CD14-positive monocyte (primary cell): ENCODE data around the gene C11orf71. TPM values are rescaled to one million over a fixed set of nuclear protein-coding genes. Genes with fewer than 3 reads are reported as not detected.

ENCODE experiments used
- DNase-seq, 3 donors: peaks; one replicate each; pipeline ENCODE4 v3.0.0-alpha.2; 2011 to 2022
- H2AFZ ChIP-seq: 2 replicates; pipeline ENCODE4 v1.6.0; 2012; ENCODE audit warnings: mild to moderate bottlenecking, low read depth, low read length, inconsistent platforms; ENCODE audit not compliant: insufficient read depth, poor library complexity, severe bottlenecking
- H3K27ac ChIP-seq, 2 donors: 1 replicate in 1 of 2; 2 replicates in 1 of 2; pipeline ENCODE4 v1.5.1; 2012 to 2013; ENCODE audit warnings: low read length in 2 of 2, control low read depth in 1 of 2, inconsistent platforms in 1 of 2, low read depth in 1 of 2, mild to moderate bottlenecking in 1 of 2
- H3K27me3 ChIP-seq, 2 donors: one replicate each; pipeline versions ENCODE4 v1.6.0 to v1.6.1; 2011 to 2013; ENCODE audit warnings: low read length in 2 of 2; ENCODE audit not compliant: control insufficient read depth in 2 of 2, insufficient read depth in 2 of 2
- H3K36me3 ChIP-seq, 2 donors: replicated peaks in 1 of 2; 1 replicate in 1 of 2; 2 replicates in 1 of 2; pipeline versions ENCODE4 v1.5.1 to v1.6.1; 2012 to 2013; ENCODE audit warnings: low read length in 2 of 2, control low read depth in 1 of 2, inconsistent platforms in 1 of 2, mild to moderate bottlenecking in 1 of 2; ENCODE audit not compliant: insufficient read depth in 2 of 2, control insufficient read depth in 1 of 2
- H3K4me1 ChIP-seq, 2 donors: 1 replicate in 1 of 2; 2 replicates in 1 of 2; pipeline versions ENCODE4 v1.5.1 to v1.6.1; 2012 to 2013; ENCODE audit warnings: low read length in 2 of 2, control low read depth in 1 of 2, inconsistent platforms in 1 of 2, mild to moderate bottlenecking in 1 of 2, moderate library complexity in 1 of 2; ENCODE audit not compliant: insufficient read depth in 2 of 2, control insufficient read depth in 1 of 2
- H3K4me2 ChIP-seq: replicated peaks from 2 replicates; pipeline ENCODE3; 2012; ENCODE audit warnings: low read length, moderate library complexity, mild to moderate bottlenecking; ENCODE audit not compliant: poor library complexity, severe bottlenecking; ENCODE audit errors: extremely low read depth
- H3K4me3 ChIP-seq, 3 experiments: fragments of 200-600 bp in 1 of 3; sonication (generic) in 1 of 3; replicated peaks in 1 of 3; 1 replicate in 2 of 3; 2 replicates in 1 of 3; pipeline ENCODE4 v1.5.1; 2011 to 2013; ENCODE audit warnings: low read length in 3 of 3, mild to moderate bottlenecking in 3 of 3, control low read depth in 2 of 3, low read depth in 2 of 3, inconsistent platforms in 1 of 3, moderate library complexity in 1 of 3
- H3K79me2 ChIP-seq: 2 replicates; pipeline ENCODE4 v1.6.0; 2012; ENCODE audit warnings: mild to moderate bottlenecking, control low read depth, inconsistent platforms, low read length, moderate library complexity; ENCODE audit not compliant: insufficient read depth
- H3K9ac ChIP-seq: 2 replicates; pipeline ENCODE4 v1.6.0; 2017; ENCODE audit warnings: low read length, mild to moderate bottlenecking; ENCODE audit not compliant: insufficient read depth, poor library complexity, severe bottlenecking
- H3K9me3 ChIP-seq, 2 donors: replicated peaks in 1 of 2; 1 replicate in 1 of 2; 2 replicates in 1 of 2; pipeline versions ENCODE4 v1.5.1 to v1.6.1; 2012 to 2013; ENCODE audit warnings: low read length in 2 of 2, control low read depth in 1 of 2; ENCODE audit not compliant: control insufficient read depth in 1 of 2, insufficient read depth in 1 of 2
- H4K20me1 ChIP-seq: 2 replicates; pipeline ENCODE4 v1.6.0; 2012; ENCODE audit warnings: mild to moderate bottlenecking, low read length, control low read depth, moderate library complexity; ENCODE audit not compliant: insufficient read depth
- H3K27ac Mint-ChIP-seq, 7 donors: one replicate each; pipeline ENCODE4 v1.8.0; 2020; ENCODE audit warnings: mild to moderate bottlenecking in 7 of 7, mixed read lengths in 7 of 7, moderate library complexity in 6 of 7, inconsistent platforms in 2 of 7
- H3K27me3 Mint-ChIP-seq, 3 donors: one replicate each; pipeline ENCODE4 v1.8.0; 2021 to 2022; ENCODE audit warnings: low read depth in 3 of 3, mild to moderate bottlenecking in 3 of 3, mixed read lengths in 3 of 3, moderate library complexity in 3 of 3, inconsistent platforms in 1 of 3
- H3K36me3 Mint-ChIP-seq, 2 donors: one replicate each; pipeline ENCODE4 v1.8.0; 2020; ENCODE audit warnings: mixed read lengths in 2 of 2, inconsistent platforms in 1 of 2, mild to moderate bottlenecking in 1 of 2
- H3K4me1 Mint-ChIP-seq: one replicate; pipeline ENCODE4 v1.8.0; 2020; ENCODE audit warnings: mild to moderate bottlenecking, mixed read lengths
- H3K4me3 Mint-ChIP-seq, 2 donors: one replicate each; pipeline ENCODE4 v1.8.0; 2020; ENCODE audit warnings: mild to moderate bottlenecking in 2 of 2, mixed read lengths in 2 of 2, moderate library complexity in 1 of 2
- H3K9me3 Mint-ChIP-seq, 7 donors: one replicate each; pipeline ENCODE4 v1.8.0; 2020 to 2022; ENCODE audit warnings: mixed read lengths in 7 of 7, mild to moderate bottlenecking in 6 of 7, moderate library complexity in 6 of 7, inconsistent platforms in 2 of 7
- CTCF ChIP-seq: fragments of 200-600 bp; IDR thresholded peaks from one replicate; pipeline ENCODE4 v1.8.0; 2022; ENCODE audit warnings: antibody characterized with exemption, mild to moderate bottlenecking
- WGBS: methylation state at CpG from one replicate; pipeline ENCODE4 v1.1.5; 2013; ENCODE audit warnings: missing lambda C conversion rate; ENCODE audit not compliant: insufficient coverage; 5-methylcytosine and 5-hydroxymethylcytosine counted together
- intact Hi-C, 2 donors: fragments of 100-400 bp; cut with micrococcal nuclease; formaldehyde crosslinking; loops; one replicate each; pipeline versions ENCODE4 v1.15.0 to v1.15.1; 2023
- polyA plus RNA-seq, 3 donors: library from polyadenylated mRNA; depleted of rRNA in 1 of 3; unstranded in 2 of 3; stranded (reverse) in 1 of 3; fragments of 300-500 nt in 2 of 3; fragments of >200 nt in 1 of 3; fragmentation: Illumina TruSeq in 2 of 3; gene quantifications; 1 replicate in 2 of 3; 2 replicates in 1 of 3; pipeline ENCODE4 v1.2.3, GENCODE V29; 2012 to 2021

The C11orf71 gene
- polyA plus RNA-seq, 3 donors, result 9.3 to 23.0 (median 14.2) TPM

- no peak for DNase-seq
- no peak overlapping the region for H3K27ac ChIP-seq
- H3K4me3 ChIP-seq, result no peak overlapping the region
- no peaks in the 10 kb centered on the region for H3K9me3 ChIP-seq
- WGBS, result no CpG with 5 or more reads among the region's 1 CpG
- H3K4me1 ChIP-seq, result no peaks in the 10 kb centered on the region
- no peaks in the 10 kb centered on the region for H3K79me2 ChIP-seq
- no peak overlapping the region for H3K9ac ChIP-seq
- peaks cover 1 to 3% (median 3%) of the 10 kb centered on the region in 3 donors for H3K27me3 Mint-ChIP-seq
- H4K20me1 ChIP-seq, result no peaks in the 10 kb centered on the region
- H3K4me2 ChIP-seq, result no peak overlapping the region
- peaks cover 7% of the 10 kb centered on the region for H3K4me1 Mint-ChIP-seq
- H3K36me3 ChIP-seq, result no peaks in the 10 kb centered on the region
- H3K27me3 ChIP-seq, result no peaks in the 10 kb centered on the region
- no peak for TF ChIP-seq CTCF
- peaks cover 0 to 12% (median 7%) of the 10 kb centered on the region in 7 donors for H3K9me3 Mint-ChIP-seq
- H3K4me3 Mint-ChIP-seq, result no peak overlapping the region
- H2AFZ ChIP-seq, result no peak overlapping the region
- no peaks in the 10 kb centered on the region for H3K36me3 Mint-ChIP-seq
- no peak overlapping the region for H3K27ac Mint-ChIP-seq
- intact Hi-C loops, result loop anchor here in 1 of 2 donors (10.0 kb wide), 1 partner anchor 48 kb away; the partner anchor contains the start of gene REXO2
Measured at GRCh38 chr11:114386545-114386944, 13.8 kb downstream of the C11orf71 start.

GRCh38 chr11:114386131-114386530 is 14.2 kb downstream of the C11orf71 start:
- H3K4me1 ChIP-seq, result no peaks in the 10 kb centered on the region
- H3K4me2 ChIP-seq, result no peak overlapping the region
- intact Hi-C loops, result loop anchor here in 1 of 2 donors (10.0 kb wide), 1 partner anchor 49 kb away; the partner anchor contains the start of gene REXO2
- H3K27ac ChIP-seq, result no peak overlapping the region
- no peaks in the 10 kb centered on the region for H3K36me3 ChIP-seq
- no peak overlapping the region for H2AFZ ChIP-seq
- Mint-ChIP-seq H3K9me3 (peaks cover 0 to 12% (median 7%) of the 10 kb centered on the region in 7 donors), H3K27ac (no peak overlapping the region), H3K36me3 (no peaks in the 10 kb centered on the region), H3K27me3 (peaks cover 1 to 3% (median 3%) of the 10 kb centered on the region in 3 donors), H3K4me3 (no peak overlapping the region), H3K4me1 (peaks cover 7% of the 10 kb centered on the region)
- no peaks in the 10 kb centered on the region for H3K9me3 ChIP-seq
- no peak for TF ChIP-seq CTCF
- no peak overlapping the region for H3K4me3 ChIP-seq
- no peak overlapping the region for H3K9ac ChIP-seq
- no CpG with 5 or more reads among the region's 2 CpGs for WGBS
- H3K79me2 ChIP-seq, result no peaks in the 10 kb centered on the region
- no peaks in the 10 kb centered on the region for H3K27me3 ChIP-seq
- H4K20me1 ChIP-seq, result no peaks in the 10 kb centered on the region
- DNase-seq, result no peak
